ENCODE measurements around the gene IREB2.
"Not testable (repeated sequence)": the region's sequence is repeated elsewhere in the genome, so short reads cannot be mapped to it uniquely, and the experiment has no call there.

IREB2 gene

GRCh38 chr15:78434134-78434533 is 3.9 kb upstream of the IREB2 start:
- DNase-seq (ENCODE audit: low read depth in 4 of 4, low spot score in 1 of 4): no peak

GRCh38 chr15:78434711-78435110 is 3.3 kb upstream of the IREB2 start:
- DNase-seq (ENCODE audit: low read depth in 4 of 4, low spot score in 1 of 4): not testable (repeated sequence)

- no peak for DNase-seq (ENCODE audit: low read depth in 4 of 4, low spot score in 1 of 4)
These were observed 782 bp upstream of the IREB2 start for GRCh38 chr15:78437107-78437761.

- DNase-seq (ENCODE audit: low read depth in 4 of 4, low spot score in 1 of 4): no peak
These were observed 736 bp downstream of the IREB2 start for GRCh38 chr15:78438619-78439285.

DNA sequence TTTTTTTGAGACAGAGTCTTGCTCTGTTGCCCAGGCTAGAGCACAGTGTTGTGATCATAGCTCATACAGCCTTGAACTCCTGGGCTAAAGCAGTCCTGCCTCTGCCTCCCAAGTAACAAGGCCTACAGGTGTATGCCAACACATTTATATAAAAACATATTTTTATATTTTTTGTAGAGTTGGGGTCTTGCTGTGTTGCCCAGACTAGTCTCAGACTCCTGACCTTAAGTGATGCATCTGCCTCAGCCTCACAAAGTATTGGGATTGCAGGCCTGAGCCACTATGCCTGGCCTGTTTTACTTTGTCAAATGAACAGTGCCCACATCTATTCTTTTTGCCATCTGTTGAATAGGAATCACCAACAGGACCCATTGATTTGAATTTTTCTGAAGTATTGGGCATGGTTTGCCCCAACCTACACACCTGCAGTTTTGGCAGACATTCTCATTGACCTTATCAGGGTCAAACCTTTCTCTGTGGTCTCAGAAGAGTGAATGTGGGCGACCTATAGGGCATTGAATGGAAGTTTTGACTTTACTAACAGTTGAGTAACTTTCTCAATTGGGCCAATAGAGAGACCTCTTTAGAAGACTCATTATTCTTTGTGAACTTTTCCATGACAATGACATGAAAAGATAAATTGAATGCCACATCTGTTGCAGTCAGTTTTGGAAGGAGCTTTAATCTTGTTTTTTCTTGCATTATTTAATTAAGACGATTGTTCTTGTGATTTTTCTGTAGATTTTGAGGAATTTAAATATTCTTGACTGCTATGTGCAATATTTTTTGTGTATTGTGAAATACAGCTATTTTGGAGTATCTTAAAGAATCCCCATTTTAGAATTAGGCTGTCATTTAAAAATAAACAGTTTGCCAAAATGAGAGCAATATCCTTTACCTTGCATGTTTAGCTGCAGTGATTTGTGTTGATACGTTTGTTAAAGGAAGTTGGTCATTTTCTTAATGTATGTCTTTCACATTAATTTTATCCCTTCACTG is 2.7 kb downstream of the IREB2 start:
- no peak for DNase-seq (ENCODE audit: low read depth in 4 of 4, low spot score in 1 of 4)

GRCh38 chr15:78444255-78444654 is 6.2 kb downstream of the IREB2 start:
- DNase-seq (ENCODE audit: low read depth in 4 of 4, low spot score in 1 of 4): no peak

DNA sequence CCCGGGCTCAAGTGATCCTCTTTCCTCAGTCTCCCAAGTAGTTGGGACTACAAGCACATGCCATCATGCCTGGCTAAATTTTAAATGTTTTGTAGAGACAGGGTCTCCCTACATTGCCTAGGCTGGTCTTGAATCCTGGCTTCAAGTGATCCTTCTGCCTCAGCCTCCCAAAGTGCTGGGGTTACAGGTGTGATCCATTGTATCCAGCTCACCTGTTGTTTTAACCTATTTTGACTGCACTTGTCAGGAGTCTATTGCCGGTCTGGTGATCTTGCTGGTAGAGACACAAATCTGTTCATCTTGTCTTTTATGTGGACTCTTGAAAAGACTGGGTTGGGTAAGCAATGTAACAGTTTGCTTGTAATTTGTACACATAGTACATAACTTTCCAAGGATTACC is 7.9 kb downstream of the IREB2 start:
- DNase-seq (ENCODE audit: low read depth in 4 of 4, low spot score in 1 of 4): no peak

DNA sequence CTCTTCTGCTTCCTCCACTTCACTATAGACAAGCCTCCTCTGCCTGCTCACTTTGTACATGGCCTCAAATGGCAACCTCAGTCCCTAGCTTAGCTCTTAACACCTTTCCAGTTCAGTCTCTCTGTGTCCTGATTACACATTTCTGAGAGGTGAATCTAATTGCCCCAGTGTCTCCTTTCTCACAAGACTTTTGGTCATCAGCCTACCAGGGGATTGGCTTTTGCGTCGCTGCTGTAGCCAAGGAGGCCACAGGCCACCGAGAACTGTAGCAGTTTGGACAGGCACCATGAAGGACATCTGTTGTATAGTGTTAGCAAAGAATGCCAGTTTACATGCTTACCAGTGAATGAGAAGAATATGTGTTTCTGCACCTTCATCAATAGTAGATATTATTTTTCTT is 8.5 kb downstream of the IREB2 start:
- DNase-seq (ENCODE audit: low read depth in 4 of 4, low spot score in 1 of 4): no peak

DNA sequence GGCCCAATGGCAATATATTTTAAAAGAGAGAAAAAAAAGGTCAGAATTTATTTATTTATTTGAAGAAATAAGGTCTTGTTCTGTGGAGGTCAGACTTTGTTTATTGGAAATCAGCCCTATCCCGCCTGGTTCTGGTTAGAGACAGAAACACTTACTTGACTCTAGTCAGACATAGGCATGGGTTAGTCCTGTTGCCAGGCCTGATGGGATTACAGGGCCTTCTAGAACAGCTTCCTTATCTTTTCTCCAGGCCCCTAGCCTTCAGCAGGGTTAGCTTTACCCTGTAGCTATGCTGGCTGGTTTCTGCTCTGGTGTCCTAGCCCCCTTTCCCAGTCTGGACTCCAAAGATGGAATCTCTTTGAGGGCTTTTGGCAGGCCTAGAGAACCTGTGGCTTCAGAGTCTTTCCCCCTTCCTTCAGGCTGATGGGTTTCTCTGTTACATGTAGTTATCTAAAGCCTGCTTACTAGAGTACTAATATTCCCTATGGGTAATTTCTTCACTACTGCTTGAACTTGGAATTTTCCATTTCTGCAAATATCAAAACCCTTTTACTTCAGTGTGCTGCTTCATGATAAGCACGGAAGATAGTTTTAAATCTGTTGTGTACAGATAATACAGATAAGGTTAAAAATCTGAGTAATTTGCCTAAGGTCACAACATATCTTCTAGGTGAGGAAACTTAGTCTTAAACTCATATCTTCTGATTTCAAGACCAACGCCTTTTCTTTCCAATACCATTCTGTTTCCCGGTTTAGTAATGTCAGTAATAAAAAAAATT is 10.6 kb downstream of the IREB2 start:
- no peak for DNase-seq (ENCODE audit: low read depth in 4 of 4, low spot score in 1 of 4)

DNA sequence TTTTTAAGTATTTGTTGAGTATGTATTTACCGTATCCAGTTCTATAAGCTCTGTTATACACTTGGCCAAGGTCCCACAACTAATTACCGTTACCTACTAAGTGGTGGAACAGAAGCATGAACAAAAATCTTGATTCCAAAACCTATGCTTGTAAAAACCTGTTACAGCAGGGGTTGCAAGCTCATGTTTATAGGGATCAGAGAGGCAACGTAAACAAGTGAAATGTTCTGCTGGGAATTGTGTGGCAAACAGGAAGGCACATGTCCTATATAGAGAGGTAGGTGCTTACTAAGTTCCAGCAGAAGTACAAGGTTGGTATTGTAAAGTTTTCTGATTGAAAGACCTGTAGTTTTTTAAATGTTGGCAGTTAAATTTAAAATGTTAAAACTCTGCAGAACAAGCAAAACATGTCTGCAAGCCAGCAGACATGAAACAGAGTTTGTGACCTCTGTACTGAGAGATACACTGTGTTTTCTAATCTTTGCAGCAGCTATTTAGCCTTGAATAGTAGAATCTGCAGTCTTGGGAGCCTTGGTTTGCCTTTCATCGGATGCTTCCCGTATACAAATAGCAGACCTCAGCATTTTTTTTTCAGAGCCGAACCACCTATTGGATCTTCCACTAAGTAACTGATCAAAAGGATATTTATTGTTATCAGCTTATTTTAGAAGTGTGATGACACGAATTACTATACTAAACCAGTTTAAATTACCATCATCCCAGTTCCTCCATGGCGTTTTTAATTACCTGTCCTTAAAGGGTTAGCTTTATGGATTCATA is 11.4 kb downstream of the IREB2 start:
- DNase-seq (ENCODE audit: low read depth in 4 of 4, low spot score in 1 of 4): no peak

DNA sequence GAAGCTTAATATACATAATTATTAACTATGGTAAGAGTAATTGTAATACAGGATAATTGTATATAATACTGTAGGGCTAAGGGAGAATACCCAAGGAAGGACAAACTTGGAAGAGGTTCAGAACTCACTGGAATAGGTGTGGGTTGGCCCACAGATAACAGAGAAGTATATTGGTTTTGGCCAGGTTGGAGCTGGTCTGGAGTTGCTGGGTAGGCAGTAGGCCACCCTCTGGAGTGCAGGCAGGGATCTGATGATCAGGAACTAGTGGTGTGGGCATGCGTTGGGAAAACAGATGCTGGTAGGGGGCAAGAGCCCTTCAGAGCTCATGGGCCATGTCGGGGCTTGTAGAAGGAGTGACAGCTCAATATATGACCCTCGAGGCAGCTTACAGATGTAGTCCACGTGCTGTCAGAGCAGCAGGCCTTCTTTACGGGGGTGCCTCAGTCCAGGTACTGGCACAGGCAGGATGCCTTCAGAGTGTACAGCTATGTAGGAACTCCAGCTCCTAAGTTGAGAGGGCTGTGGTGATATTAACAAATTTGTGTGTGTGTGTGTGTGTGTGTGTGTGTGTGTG is 12.4 kb downstream of the IREB2 start:
- no peak for DNase-seq (ENCODE audit: low read depth in 4 of 4, low spot score in 1 of 4)

- no peak for DNase-seq (ENCODE audit: low read depth in 4 of 4, low spot score in 1 of 4)
These were observed 14.5 kb downstream of the IREB2 start for GRCh38 chr15:78452485-78452884.

- no peak for DNase-seq (ENCODE audit: low read depth in 4 of 4, low spot score in 1 of 4)
These were observed 15.4 kb downstream of the IREB2 start for GRCh38 chr15:78453447-78453846.

DNA sequence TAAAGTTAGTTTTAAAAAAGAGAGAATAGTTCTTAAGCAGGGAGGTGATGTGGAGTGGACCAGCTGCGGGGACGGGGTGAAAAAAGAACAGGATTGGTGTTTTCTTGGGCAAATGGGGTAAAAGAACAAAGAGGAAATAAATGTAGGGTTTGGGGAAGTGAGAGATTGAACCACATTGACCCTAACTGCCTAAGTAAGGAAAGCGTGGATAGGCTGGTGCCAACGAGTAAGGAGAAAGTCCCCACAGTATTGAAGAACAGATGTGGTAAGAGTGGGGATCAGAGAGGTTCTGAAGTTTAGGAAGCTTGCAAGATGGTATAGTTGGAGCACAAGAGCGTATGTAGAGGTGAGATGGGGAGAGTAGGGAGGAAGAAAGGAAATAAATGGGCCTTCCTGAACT is 17.0 kb downstream of the IREB2 start:
- no peak for DNase-seq (ENCODE audit: low read depth in 4 of 4, low spot score in 1 of 4)

DNA sequence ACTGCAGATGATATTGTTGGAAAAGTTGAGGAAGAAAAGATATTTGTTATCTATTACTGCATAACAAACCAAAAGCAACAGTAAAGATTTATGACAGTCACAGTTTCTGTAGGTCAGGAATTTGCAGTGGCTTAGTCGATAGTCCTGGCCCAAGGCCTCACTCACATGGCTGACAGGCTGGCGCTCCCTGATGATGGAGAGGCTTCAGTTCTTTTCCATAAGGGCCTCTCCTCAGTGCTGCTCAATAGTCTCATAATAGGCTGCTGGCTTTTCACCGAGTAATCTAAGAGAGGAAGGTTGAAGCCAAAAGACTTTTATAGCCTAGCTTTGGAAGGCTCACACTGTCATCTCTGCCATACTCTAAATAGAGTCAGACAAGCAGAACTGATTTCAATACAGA is 17.7 kb downstream of the IREB2 start:
- DNase-seq (ENCODE audit: low read depth in 4 of 4, low spot score in 1 of 4): no peak

GRCh38 chr15:78456426-78456825 is 18.4 kb downstream of the IREB2 start:
- DNase-seq (ENCODE audit: low read depth in 4 of 4, low spot score in 1 of 4): no peak

DNA sequence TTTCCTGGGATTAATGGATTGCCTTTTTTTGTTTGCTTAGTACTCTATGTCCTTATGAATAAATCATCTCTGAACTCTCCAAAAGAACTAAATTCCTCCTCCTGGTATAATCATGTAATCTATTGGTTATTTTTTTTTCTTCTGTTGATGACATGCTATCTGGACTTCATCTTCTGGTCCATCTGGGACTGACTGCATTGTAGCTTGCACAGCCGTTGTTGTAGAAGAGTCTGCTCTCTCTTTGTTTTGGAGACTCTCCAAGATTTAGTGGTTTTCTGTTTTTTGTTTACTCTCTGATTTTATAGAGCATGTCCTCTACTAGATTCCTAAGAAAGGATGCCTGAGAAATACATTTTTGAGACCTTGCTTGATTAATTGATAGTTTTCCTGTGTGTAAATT is 19.1 kb downstream of the IREB2 start:
- DNase-seq (ENCODE audit: low read depth in 4 of 4, low spot score in 1 of 4): no peak

GRCh38 chr15:78460737-78461136 is 22.7 kb downstream of the IREB2 start:
- DNase-seq (ENCODE audit: low read depth in 4 of 4, low spot score in 1 of 4): no peak

DNA sequence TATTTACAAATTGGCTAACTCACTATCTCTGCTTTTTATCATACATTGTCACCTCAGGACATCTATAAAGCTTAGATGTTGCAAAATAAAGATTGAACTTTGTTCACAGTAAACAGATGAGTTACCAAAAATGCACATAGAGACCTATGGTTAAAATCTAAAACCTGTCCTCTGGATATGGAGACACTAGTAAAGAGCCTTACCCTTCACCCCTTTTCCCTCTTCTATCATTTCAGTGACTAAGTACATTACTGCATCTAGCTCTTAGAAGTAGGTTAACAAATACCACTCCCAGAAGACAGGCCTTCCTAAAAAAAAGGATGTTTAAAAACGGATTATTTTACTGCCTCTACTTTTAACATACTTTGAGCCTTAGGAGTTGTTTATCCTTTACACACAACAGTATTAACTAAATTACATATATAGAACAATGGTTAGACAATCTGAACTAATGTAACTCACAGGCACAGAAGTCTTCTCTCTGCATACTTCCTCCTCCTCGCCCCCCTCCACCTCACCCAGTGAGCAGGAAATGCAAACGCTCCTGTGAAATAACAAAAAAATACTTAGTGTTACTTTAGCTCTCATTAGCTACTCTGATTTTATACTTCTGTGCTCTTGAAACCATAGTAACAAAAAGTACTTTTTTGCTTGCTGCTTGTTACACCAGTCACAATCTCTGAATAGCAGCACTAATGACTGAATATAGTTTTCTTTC is 23.3 kb downstream of the IREB2 start:
- DNase-seq (ENCODE audit: low read depth in 4 of 4, low spot score in 1 of 4): no peak
